ENCODE data around the gene EN1.

EN1 gene

GRCh38 chr2:118855451-118856279, 8.2 kb upstream of the EN1 start:
- DNase-seq: peak; percentile 85

- no peak for DNase-seq
Observed at GRCh38 chr2:118854507-118855345, 7.3 kb upstream of the EN1 start.

GRCh38 chr2:118853651-118854291, 6.3 kb upstream of the EN1 start:
- no peak for DNase-seq

GRCh38 chr2:118853129-118853640, 5.7 kb upstream of the EN1 start:
- no peak for DNase-seq

GRCh38 chr2:118852605-118853128, 5.2 kb upstream of the EN1 start:
- DNase-seq: no peak

GRCh38 chr2:118851650-118852049, 4.2 kb upstream of the EN1 start:
- DNase-seq: no peak

GRCh38 chr2:118850901-118851415, 3.5 kb upstream of the EN1 start:
- no peak for DNase-seq

- DNase-seq: no peak
Observed at GRCh38 chr2:118850168-118850900, 2.9 kb upstream of the EN1 start.

- DNase-seq: no peak
Observed at GRCh38 chr2:118849226-118850167, 2.0 kb upstream of the EN1 start.

- DNase-seq: no peak
Observed at GRCh38 chr2:118848381-118849225, 1.2 kb upstream of the EN1 start.

GRCh38 chr2:118847762-118848172, 319 bp upstream of the EN1 start:
- DNase-seq: peak; percentile 22

- no peak for DNase-seq
Observed at GRCh38 chr2:118846442-118846952, 951 bp downstream of the EN1 start.

GRCh38 chr2:118845522-118846441, 1.7 kb downstream of the EN1 start:
- no peak for DNase-seq

- no peak for DNase-seq
Observed at GRCh38 chr2:118845005-118845521, 2.4 kb downstream of the EN1 start.

- DNase-seq: no peak
Observed at GRCh38 chr2:118844261-118845004, 3.0 kb downstream of the EN1 start.

GRCh38 chr2:118843483-118844132, 3.8 kb downstream of the EN1 start:
- DNase-seq: no peak
